Adrenal gland (tissue), 12 donors: ENCODE data around the gene VSIR. TPM values are rescaled to one million over a fixed set of nuclear protein-coding genes. Genes with fewer than 3 reads are reported as not detected.

ENCODE experiments used
- DNase-seq, 7 donors: peaks; one replicate each; pipeline ENCODE4 v3.0.0-alpha.2; 2019 to 2020
- H3K27ac ChIP-seq, 5 donors: fragments of 200-600 bp; sonication (generic) in 4 of 5; 1 replicate in 3 of 5; 2 replicates in 2 of 5; pipeline versions ENCODE4 v1.5.1 to v1.8.0; 2016 to 2020; ENCODE audit warnings: mild to moderate bottlenecking in 1 of 5
- H3K27me3 ChIP-seq: fragments of 200-600 bp; 2 replicates; pipeline ENCODE4 v1.8.0; 2021
- H3K36me3 ChIP-seq, 2 donors: fragments of 200-600 bp; replicated peaks in 1 of 2; 1 replicate in 1 of 2; 2 replicates in 1 of 2; pipeline versions ENCODE4 v1.5.1 to v1.8.0; 2018 to 2022
- H3K4me1 ChIP-seq, 2 donors: fragments of 200-600 bp; replicated peaks in 1 of 2; 1 replicate in 1 of 2; 2 replicates in 1 of 2; pipeline versions ENCODE4 v1.5.1 to v1.8.0; 2018 to 2021
- H3K4me3 ChIP-seq, 4 donors: fragments of 200-600 bp; sonication (generic) in 3 of 4; one replicate each; pipeline ENCODE4 v1.5.1; 2016 to 2018
- H3K9me3 ChIP-seq, 3 donors: fragments of 200-600 bp; sonication (generic) in 1 of 3; replicated peaks in 1 of 3; 1 replicate in 2 of 3; 2 replicates in 1 of 3; pipeline versions ENCODE4 v1.5.1 to v1.8.0; 2016 to 2021
- POLR2A ChIP-seq, 2 donors: fragments of 450-650 bp; IDR thresholded peaks; one replicate each; pipeline ENCODE4 v1.6.1; 2017; ENCODE audit warnings: antibody characterized with exemption in 2 of 2, mild to moderate bottlenecking in 2 of 2, moderate library complexity in 1 of 2
- WGBS, 4 donors: extraction: QIAGEN DNeasy Blood & Tissue Kit in 2 of 4; methylation state at CpG; one replicate each; pipeline versions ENCODE4 v1.1.5 to v1.1.7; 2013 to 2017; 5-methylcytosine and 5-hydroxymethylcytosine counted together
- intact Hi-C, 2 donors: fragments of 100-400 bp; cut with DNase I; formaldehyde crosslinking; loops; one replicate each; pipeline versions ENCODE4 v1.14.1 to v1.15.0; 2022 to 2023
- polyA plus RNA-seq, 3 donors: library from polyadenylated mRNA; stranded (reverse); fragments of 200-250 nt in 2 of 3; fragments of 350-450 nt in 1 of 3; fragmentation: Illumina TruSeq in 1 of 3; extraction: RNeasy Lipid Tissue Mini Kit (QIAGEN cat#74804) in 1 of 3; gene quantifications; one replicate each; pipeline ENCODE4 v1.2.3, GENCODE V29; 2013 to 2014
- total RNA-seq, 9 donors: library from RNA; depleted of rRNA in 4 of 9; stranded (reverse); fragments of >200 nt in 4 of 9; fragments of 120-200 nt in 1 of 9; fragmentation: NEBNext Ultra II Directional in 1 of 9; extraction: Animal tissue kit (Norgen Biotek cat#: 25700) in 1 of 9; gene quantifications; one replicate each; pipeline versions ENCODE4 v1.1.0 to v1.2.4, GENCODE V29; 2013 to 2023
- TF ChIP-seq, protein P1 (sequence below), 6 experiments: fragments of 450-650 bp in 4 of 6; fragments of 200-600 bp in 2 of 6; sonication (generic) in 1 of 6; IDR thresholded peaks; 1 replicate in 5 of 6; 2 replicates in 1 of 6; pipeline versions ENCODE4 v1.5.1 to v1.8.0; 2016 to 2021; ENCODE audit warnings: antibody characterized with exemption in 6 of 6, mild to moderate bottlenecking in 2 of 6, moderate library complexity in 1 of 6
- donor health status: healthy with polysubstance abuse.
- donor health status: Bipolar disorder and iron deficiency.
- donor health status: DM: yes; HTN: yes; CAD: no.
- donor health status: DM: no; HTN: no; CAD: no.
- donor health status: DM: no; HTN: no; CAD: no.
- donor health status: DM: yes; HTN: yes; CAD: no.

The VSIR gene
- total and polyA plus RNA-seq, 12 donors = 8.0 to 71.7 (median 35.4) TPM

DNA sequence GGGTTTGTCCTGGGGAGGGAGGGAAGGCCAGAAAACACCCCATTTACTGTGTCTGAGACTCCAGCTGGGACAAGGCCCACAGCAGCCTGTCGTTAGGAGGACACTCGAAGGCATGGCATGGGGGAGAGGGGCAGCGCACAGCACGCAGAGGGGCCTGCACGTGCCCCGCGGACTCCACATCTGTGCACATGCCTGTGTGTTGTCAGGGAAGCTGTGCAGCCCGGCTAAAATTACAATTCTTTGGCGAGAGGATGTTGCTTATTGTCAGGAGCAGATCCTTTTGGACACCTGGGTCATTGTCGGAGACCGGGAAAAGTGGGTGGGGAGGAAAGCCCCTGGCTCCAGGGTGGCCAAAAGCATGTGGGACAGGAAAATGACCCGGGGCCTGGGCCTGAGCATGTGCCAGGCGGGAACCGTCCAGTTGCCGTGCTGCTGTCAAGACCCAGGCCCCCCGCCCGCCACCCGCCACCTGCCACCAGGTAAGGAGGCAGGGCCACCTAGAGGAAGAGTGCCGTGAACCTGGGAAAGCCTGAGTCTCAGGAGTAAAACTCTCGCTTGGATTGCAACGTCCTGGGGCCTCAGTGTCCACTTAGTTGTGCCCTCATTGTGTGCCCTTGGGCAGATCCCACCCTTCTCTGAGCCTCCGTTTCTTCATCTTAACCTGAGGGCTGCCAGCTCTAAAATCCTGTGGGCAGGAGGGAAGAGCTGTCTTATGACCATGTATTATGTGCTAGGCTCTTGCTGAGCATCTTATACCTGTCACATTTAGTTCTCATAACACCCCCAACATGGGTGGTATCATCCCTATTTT is 7.2 kb downstream of the VSIR start:
- 69 to 84% (median 77%) methylated on average over 22 of the region's 22 CpGs for WGBS, 4 donors
- H3K4me3 ChIP-seq = no peak overlapping the region
- DNase-seq = no peak
- intact Hi-C loops = no loop called here
- H3K36me3 ChIP-seq = no peaks in the 10 kb centered on the region
- H3K4me1 ChIP-seq = peaks cover 19 to 65% of the 10 kb centered on the region in 2 donors
- no peaks in the 10 kb centered on the region for H3K9me3 ChIP-seq
- H3K27me3 ChIP-seq = no peaks in the 10 kb centered on the region
- TF ChIP-seq POLR2A (IDR thresholded peaks at IDR 0.05) = no peak
- TF ChIP-seq, protein P1, sequence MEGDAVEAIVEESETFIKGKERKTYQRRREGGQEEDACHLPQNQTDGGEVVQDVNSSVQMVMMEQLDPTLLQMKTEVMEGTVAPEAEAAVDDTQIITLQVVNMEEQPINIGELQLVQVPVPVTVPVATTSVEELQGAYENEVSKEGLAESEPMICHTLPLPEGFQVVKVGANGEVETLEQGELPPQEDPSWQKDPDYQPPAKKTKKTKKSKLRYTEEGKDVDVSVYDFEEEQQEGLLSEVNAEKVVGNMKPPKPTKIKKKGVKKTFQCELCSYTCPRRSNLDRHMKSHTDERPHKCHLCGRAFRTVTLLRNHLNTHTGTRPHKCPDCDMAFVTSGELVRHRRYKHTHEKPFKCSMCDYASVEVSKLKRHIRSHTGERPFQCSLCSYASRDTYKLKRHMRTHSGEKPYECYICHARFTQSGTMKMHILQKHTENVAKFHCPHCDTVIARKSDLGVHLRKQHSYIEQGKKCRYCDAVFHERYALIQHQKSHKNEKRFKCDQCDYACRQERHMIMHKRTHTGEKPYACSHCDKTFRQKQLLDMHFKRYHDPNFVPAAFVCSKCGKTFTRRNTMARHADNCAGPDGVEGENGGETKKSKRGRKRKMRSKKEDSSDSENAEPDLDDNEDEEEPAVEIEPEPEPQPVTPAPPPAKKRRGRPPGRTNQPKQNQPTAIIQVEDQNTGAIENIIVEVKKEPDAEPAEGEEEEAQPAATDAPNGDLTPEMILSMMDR (IDR thresholded peaks at IDR 0.05) = no peak
- H3K27ac ChIP-seq = peak overlapping the region in 3 of 5 donors; percentile 43 to 90 (median 81)

DNA sequence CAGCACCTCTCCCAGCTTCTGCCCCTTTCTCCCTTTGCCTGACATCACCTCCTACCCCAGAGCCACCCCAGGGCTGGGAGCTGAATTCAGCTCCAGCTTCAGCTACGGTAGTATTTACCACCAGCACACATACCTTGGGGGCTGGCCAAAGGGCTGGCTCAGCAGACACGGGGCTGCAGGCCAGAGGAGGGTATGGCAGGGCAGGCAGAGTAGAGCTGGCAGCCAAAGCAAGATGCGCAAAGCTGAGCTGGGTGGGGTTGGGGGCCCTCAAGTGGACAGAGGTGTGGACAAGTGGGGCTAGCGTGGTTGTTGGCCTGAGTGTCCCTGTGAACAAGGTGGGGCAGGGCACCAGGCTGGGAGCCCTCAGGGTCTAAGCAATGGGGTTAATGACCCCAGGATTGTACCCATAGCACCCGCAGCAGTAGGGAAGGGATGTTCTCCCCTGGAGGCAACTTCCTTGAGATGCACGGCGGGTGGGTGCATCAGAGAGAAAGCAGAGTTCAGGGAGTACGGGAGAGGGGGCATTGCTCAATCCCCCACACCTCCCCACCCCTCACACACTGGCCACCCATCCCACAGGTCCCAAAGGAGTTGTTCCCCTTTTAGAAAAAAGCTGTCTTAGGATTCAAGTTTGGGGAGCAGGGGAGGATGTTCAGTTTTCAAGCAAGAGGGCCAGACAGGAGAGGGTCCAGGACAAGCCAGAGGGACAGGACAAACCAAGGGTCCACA is 8.0 kb downstream of the VSIR start:
- TF ChIP-seq, protein P1 (IDR thresholded peaks at IDR 0.05) = no peak
- no peak for TF ChIP-seq POLR2A (IDR thresholded peaks at IDR 0.05)
- no peaks in the 10 kb centered on the region for H3K9me3 ChIP-seq
- peak overlapping the region in 3 of 5 donors; percentile 35 to 90 (median 43) for H3K27ac ChIP-seq
- peaks cover 13 to 57% of the 10 kb centered on the region in 2 donors for H3K4me1 ChIP-seq
- no peak for DNase-seq
- H3K36me3 ChIP-seq = no peaks in the 10 kb centered on the region
- WGBS, 4 donors = 63 to 73% (median 68%) methylated on average over 7 to 8 of the region's 8 CpGs
- no peaks in the 10 kb centered on the region for H3K27me3 ChIP-seq
- H3K4me3 ChIP-seq = no peak overlapping the region
- intact Hi-C loops = no loop called here

GRCh38 chr10:71763352-71764127 is 9.8 kb downstream of the VSIR start:
- DNase-seq = no peak
- H3K9me3 ChIP-seq = no peaks in the 10 kb centered on the region
- peaks cover 13 to 44% of the 10 kb centered on the region in 2 donors for H3K4me1 ChIP-seq
- peak overlapping the region in 1 of 5 donors; percentile 75 for H3K27ac ChIP-seq
- H3K4me3 ChIP-seq = no peak overlapping the region
- intact Hi-C loops = no loop called here
- TF ChIP-seq, protein P1 (IDR thresholded peaks at IDR 0.05) = no peak
- 71 to 81% (median 78%) methylated on average over 9 to 11 of the region's 11 CpGs for WGBS, 4 donors
- H3K36me3 ChIP-seq = peaks cover 0 to 9% of the 10 kb centered on the region in 2 donors
- no peaks in the 10 kb centered on the region for H3K27me3 ChIP-seq

GRCh38 chr10:71762324-71762723 is 11.0 kb downstream of the VSIR start:
- 69 to 92% (median 88%) methylated on average over 3 to 5 of the region's 5 CpGs for WGBS, 4 donors
- intact Hi-C loops = no loop called here
- Histone ChIP-seq H3K4me3 (no peak overlapping the region), H3K9me3 (no peaks in the 10 kb centered on the region), H3K36me3 (peaks cover 0 to 19% of the 10 kb centered on the region in 2 donors), H3K27me3 (no peaks in the 10 kb centered on the region), H3K4me1 (peaks cover 12 to 33% of the 10 kb centered on the region in 2 donors), H3K27ac (peak overlapping the region in 1 of 5 donors; percentile 15)
- no peak for DNase-seq
- TF ChIP-seq POLR2A (IDR thresholded peaks at IDR 0.05) = no peak
- TF ChIP-seq, protein P1 (IDR thresholded peaks at IDR 0.05) = no peak
